HepG2 (cell line): Measurements from ENCODE around the gene USP5. TPM values are rescaled to one million over a fixed set of nuclear protein-coding genes. Genes with fewer than 3 reads are reported as not detected.
A peak's percentile ranks its signal among the peaks of the same experiment; 100 is the strongest.

ENCODE experiments used
- ARID4A ChIP-seq: sonication (generic); formaldehyde crosslinking; IDR thresholded peaks from 2 replicates; pipeline ENCODE4 v1.5.0; 2020; ENCODE audit warnings: mild to moderate bottlenecking, missing genetic modification reagents, borderline replicate concordance
- IKZF5 ChIP-seq: IDR thresholded peaks from 2 replicates; pipeline ENCODE4 v1.6.1; 2018; ENCODE audit warnings: missing genetic modification reagents, mild to moderate bottlenecking, missing compliant biosample characterization
- KDM3A ChIP-seq: IDR thresholded peaks from 2 replicates; pipeline ENCODE4 v1.6.1; 2018; ENCODE audit warnings: low read depth, missing compliant biosample characterization
- PRDM10 ChIP-seq: sonication (generic); formaldehyde crosslinking; IDR thresholded peaks from 2 replicates; pipeline ENCODE4 v1.4.0; 2020; ENCODE audit warnings: low read depth, missing genetic modification reagents
- PRMT3 ChIP-seq: sonication (generic); formaldehyde crosslinking; IDR thresholded peaks from 2 replicates; pipeline ENCODE4 v1.8.1; 2022; ENCODE audit warnings: low read depth, mild to moderate bottlenecking, moderate library complexity, missing genetic modification reagents, borderline replicate concordance
- RORA ChIP-seq: sonication (generic); formaldehyde crosslinking; IDR thresholded peaks from 2 replicates; pipeline ENCODE4 v1.5.0; 2020; ENCODE audit warnings: mild to moderate bottlenecking, missing genetic modification reagents, moderate library complexity
- ZC3H4 ChIP-seq: sonication (generic); formaldehyde crosslinking; IDR thresholded peaks from 2 replicates; pipeline ENCODE4 v1.4.0; 2020; ENCODE audit warnings: missing genetic modification reagents, borderline replicate concordance
- ZNF12 ChIP-seq: sonication (generic); formaldehyde crosslinking; IDR thresholded peaks from 2 replicates; pipeline ENCODE4 v1.5.0; 2020; ENCODE audit warnings: missing genetic modification reagents
- ZNF280D ChIP-seq: sonication (generic); formaldehyde crosslinking; IDR thresholded peaks from 2 replicates; pipeline ENCODE4 v1.5.1; 2020; ENCODE audit warnings: mild to moderate bottlenecking, missing genetic modification reagents
- ZNF652 ChIP-seq: IDR thresholded peaks from 2 replicates; pipeline ENCODE4 v1.6.1; 2016; ENCODE audit warnings: low read depth, borderline replicate concordance
- ZNF737 ChIP-seq: sonication (generic); formaldehyde crosslinking; IDR thresholded peaks from 2 replicates; pipeline ENCODE4 v1.5.0; 2020; ENCODE audit warnings: missing genetic modification reagents, mild to moderate bottlenecking, borderline replicate concordance
- ZNF770 ChIP-seq: sonication (generic); formaldehyde crosslinking; IDR thresholded peaks from 2 replicates; pipeline ENCODE4 v1.5.0; 2020; ENCODE audit warnings: mild to moderate bottlenecking, missing genetic modification reagents
- polyA plus RNA-seq, 8 experiments: library from polyadenylated mRNA; depleted of rRNA in 3 of 8; stranded (reverse) in 7 of 8; unstranded in 1 of 8; fragments of >200 nt; fragmentation: Illumina TruSeq in 4 of 8; extraction: Trizol in 4 of 8; gene quantifications; 2 replicates each; pipeline versions ENCODE4 v1.2.1 to v1.2.3, GENCODE V29; 2011 to 2016; ENCODE audit warnings: low read depth in 4 of 8, missing spikeins in 1 of 8, mixed read lengths in 1 of 8; ENCODE audit not compliant: insufficient read depth in 1 of 8
- total RNA-seq, 5 experiments: library from RNA; depleted of rRNA; stranded (reverse); fragments of >200 nt; fragmentation: Illumina TruSeq; extraction: Trizol; gene quantifications; 2 replicates each; pipeline ENCODE4 v1.2.3, GENCODE V29; 2016; ENCODE audit warnings: low read depth in 1 of 5

Gene USP5
- total and polyA plus RNA-seq, 2 of the 13 experiments (the other 11 are each of a cell fraction or from before 2014, with no cell fraction given) = 39.6 to 56.0 TPM

- TF ChIP-seq IKZF5 (CRISPR knock-in tag) = peak; percentile 91; the same call in 1 of the 2 replicates
- peak; percentile 49; the same call in 1 of the 2 replicates for TF ChIP-seq KDM3A (CRISPR knock-in tag)
- no peak for TF ChIP-seq PRMT3
- no peak for TF ChIP-seq RORA (CRISPR knock-in tag)
- no peak for TF ChIP-seq ZNF280D (CRISPR knock-in tag)
- TF ChIP-seq ZNF652 (CRISPR knock-in tag) = peak; percentile 75; the same call in 1 of the 2 replicates
- TF ChIP-seq PRDM10 (CRISPR knock-in tag) = 0 out of 2 replicates have a peak, but pooled peaks have one; percentile 8
- no peak for TF ChIP-seq ZNF12 (CRISPR knock-in tag)
- peak; percentile 7; the same call in 1 of the 2 replicates for TF ChIP-seq ZNF770 (CRISPR knock-in tag)
- TF ChIP-seq ZNF737 = no peak
- TF ChIP-seq ARID4A (CRISPR knock-in tag) = peak; percentile 90; the same call in 1 of the 2 replicates
- no peak for TF ChIP-seq ZC3H4
These were observed 39.1 kb downstream of the USP5 start (continued) for GRCh38 chr12:6890789-6891645.
